Measurements from ENCODE around the gene SRC. TPM values are rescaled to one million over a fixed set of nuclear protein-coding genes. Genes with fewer than 3 reads are reported as not detected.

The SRC gene
- total RNA-seq, 5 donors from 2014 or later (not counting 1 experiment from before 2014, with no cell fraction given), result 1.4 to 4.5 (median 2.0) TPM

- ChIA-PET POLR2A (no interaction called here), CTCF (no interaction called here)
- no peaks in the 10 kb centered on the region for H3K9me3 Mint-ChIP-seq
- Histone ChIP-seq H3K27me3 (replicated peaks in 1 of 2; ENCODE audit: control insufficient read depth in 2 of 2, extremely low read depth in 1 of 2, insufficient read depth in 2 of 2, low read length in 1 of 2) (no peaks in the 10 kb centered on the region), H3K27ac (ENCODE audit: low read length) (no peak overlapping the region), H3K4me3 (ENCODE audit: control insufficient read depth in 1 of 2, extremely low read depth in 1 of 2, low read length in 1 of 2) (no peak overlapping the region), H3K9me3 (no peaks in the 10 kb centered on the region), H3K4me1 (ENCODE audit: control insufficient read depth in 1 of 2, extremely low read depth in 1 of 2, insufficient read depth in 2 of 2, low read length in 2 of 2) (no peaks in the 10 kb centered on the region), H3K36me3 (ENCODE audit: control insufficient read depth in 2 of 2, extremely low read depth in 1 of 2, insufficient read depth in 1 of 2, low read length in 1 of 2) (no peaks in the 10 kb centered on the region)
- DNase-seq (peak in 1 of 35 experiments; percentile 19), ATAC-seq (replicated peaks in 1 of 4) (no peak)
- no peak overlapping the region for H3K27ac Mint-ChIP-seq
- H3K27me3 Mint-ChIP-seq, result no peaks in the 10 kb centered on the region
- 94% methylated on average over 3 of the region's 10 CpGs for WGBS (ENCODE audit: insufficient coverage)
- H3K36me3 Mint-ChIP-seq, result peaks cover 5% of the 10 kb centered on the region
- H3K4me3 Mint-ChIP-seq, result no peak overlapping the region
- no peaks in the 10 kb centered on the region for H3K4me1 Mint-ChIP-seq
Measured at GRCh38 chr20:37362231-37362792, 16.4 kb downstream of the SRC start.

- H3K4me1 ChIP-seq (ENCODE audit: control insufficient read depth in 1 of 2, extremely low read depth in 1 of 2, insufficient read depth in 2 of 2, low read length in 2 of 2), result no peaks in the 10 kb centered on the region
- WGBS (ENCODE audit: insufficient coverage), result 92% methylated on average over 7 of the region's 9 CpGs
- DNase-seq (no peak), ATAC-seq (replicated peaks in 1 of 4) (no peak)
- H3K9me3 Mint-ChIP-seq, result no peaks in the 10 kb centered on the region
- ChIA-PET CTCF (no interaction called here), POLR2A (no interaction called here)
- no peak overlapping the region for H3K4me3 ChIP-seq (ENCODE audit: control insufficient read depth in 1 of 2, extremely low read depth in 1 of 2, low read length in 1 of 2)
- H3K36me3 Mint-ChIP-seq, result peaks cover 5% of the 10 kb centered on the region
- H3K27ac Mint-ChIP-seq, result no peak overlapping the region
- no peaks in the 10 kb centered on the region for H3K27me3 Mint-ChIP-seq
- no peak overlapping the region for H3K4me3 Mint-ChIP-seq
- no peak overlapping the region for H3K27ac ChIP-seq (ENCODE audit: low read length)
- no peaks in the 10 kb centered on the region for H3K9me3 ChIP-seq
- H3K4me1 Mint-ChIP-seq, result no peaks in the 10 kb centered on the region
- H3K36me3 ChIP-seq (ENCODE audit: control insufficient read depth in 2 of 2, extremely low read depth in 1 of 2, insufficient read depth in 1 of 2, low read length in 1 of 2), result no peaks in the 10 kb centered on the region
- H3K27me3 ChIP-seq (replicated peaks in 1 of 2; ENCODE audit: control insufficient read depth in 2 of 2, extremely low read depth in 1 of 2, insufficient read depth in 2 of 2, low read length in 1 of 2), result no peaks in the 10 kb centered on the region
Measured at GRCh38 chr20:37362821-37363220, 16.9 kb downstream of the SRC start.

- Mint-ChIP-seq H3K27me3 (no peaks in the 10 kb centered on the region), H3K9me3 (no peaks in the 10 kb centered on the region), H3K4me1 (no peaks in the 10 kb centered on the region), H3K36me3 (peaks cover 5% of the 10 kb centered on the region), H3K4me3 (no peak overlapping the region), H3K27ac (no peak overlapping the region)
- CTCF ChIA-PET, result no interaction called here
- H3K4me1 ChIP-seq (ENCODE audit: control insufficient read depth in 1 of 2, extremely low read depth in 1 of 2, insufficient read depth in 2 of 2, low read length in 2 of 2), result no peaks in the 10 kb centered on the region
- H3K9me3 ChIP-seq, result no peaks in the 10 kb centered on the region
- POLR2A ChIA-PET, result no interaction called here
- H3K4me3 ChIP-seq (ENCODE audit: control insufficient read depth in 1 of 2, extremely low read depth in 1 of 2, low read length in 1 of 2), result no peak overlapping the region
- 88% methylated on average over 19 of the region's 24 CpGs for WGBS (ENCODE audit: insufficient coverage)
- no peaks in the 10 kb centered on the region for H3K27me3 ChIP-seq (replicated peaks in 1 of 2; ENCODE audit: control insufficient read depth in 2 of 2, extremely low read depth in 1 of 2, insufficient read depth in 2 of 2, low read length in 1 of 2)
- no peak overlapping the region for H3K27ac ChIP-seq (ENCODE audit: low read length)
- no peak for DNase-seq
- H3K36me3 ChIP-seq (ENCODE audit: control insufficient read depth in 2 of 2, extremely low read depth in 1 of 2, insufficient read depth in 1 of 2, low read length in 1 of 2), result no peaks in the 10 kb centered on the region
- no peak for ATAC-seq (replicated peaks in 1 of 4)
Measured at GRCh38 chr20:37363221-37364012, 17.5 kb downstream of the SRC start.

- no peaks in the 10 kb centered on the region for H3K9me3 Mint-ChIP-seq
- no peak overlapping the region for H3K4me3 Mint-ChIP-seq
- Histone ChIP-seq H3K4me1 (ENCODE audit: control insufficient read depth in 1 of 2, extremely low read depth in 1 of 2, insufficient read depth in 2 of 2, low read length in 2 of 2) (no peaks in the 10 kb centered on the region), H3K36me3 (ENCODE audit: control insufficient read depth in 2 of 2, extremely low read depth in 1 of 2, insufficient read depth in 1 of 2, low read length in 1 of 2) (no peaks in the 10 kb centered on the region), H3K27me3 (replicated peaks in 1 of 2; ENCODE audit: control insufficient read depth in 2 of 2, extremely low read depth in 1 of 2, insufficient read depth in 2 of 2, low read length in 1 of 2) (no peaks in the 10 kb centered on the region), H3K4me3 (ENCODE audit: control insufficient read depth in 1 of 2, extremely low read depth in 1 of 2, low read length in 1 of 2) (no peak overlapping the region), H3K27ac (ENCODE audit: low read length) (no peak overlapping the region), H3K9me3 (no peaks in the 10 kb centered on the region)
- H3K27me3 Mint-ChIP-seq, result no peaks in the 10 kb centered on the region
- no peak overlapping the region for H3K27ac Mint-ChIP-seq
- CTCF ChIA-PET, result no interaction called here
- DNase-seq (no peak), ATAC-seq (replicated peaks in 1 of 4) (no peak)
- H3K4me1 Mint-ChIP-seq, result no peaks in the 10 kb centered on the region
- WGBS (ENCODE audit: insufficient coverage), result 92% methylated on average over 16 of the region's 21 CpGs
- H3K36me3 Mint-ChIP-seq, result peaks cover 5% of the 10 kb centered on the region
- POLR2A ChIA-PET, result no interaction called here
Measured at GRCh38 chr20:37364013-37364926, 18.3 kb downstream of the SRC start.

- CTCF ChIA-PET, result no interaction called here
- H3K4me3 ChIP-seq (ENCODE audit: control insufficient read depth in 1 of 2, extremely low read depth in 1 of 2, low read length in 1 of 2), result no peak overlapping the region
- H3K36me3 ChIP-seq (ENCODE audit: control insufficient read depth in 2 of 2, extremely low read depth in 1 of 2, insufficient read depth in 1 of 2, low read length in 1 of 2), result no peaks in the 10 kb centered on the region
- 90% methylated on average over 2 of the region's 3 CpGs for WGBS (ENCODE audit: insufficient coverage)
- no peak overlapping the region for H3K27ac ChIP-seq (ENCODE audit: low read length)
- no peaks in the 10 kb centered on the region for H3K27me3 ChIP-seq (replicated peaks in 1 of 2; ENCODE audit: control insufficient read depth in 2 of 2, extremely low read depth in 1 of 2, insufficient read depth in 2 of 2, low read length in 1 of 2)
- no peaks in the 10 kb centered on the region for H3K9me3 ChIP-seq
- H3K36me3 Mint-ChIP-seq, result peaks cover 5% of the 10 kb centered on the region
- POLR2A ChIA-PET, result no interaction called here
- DNase-seq (no peak), ATAC-seq (replicated peaks in 1 of 4) (no peak)
- H3K4me1 ChIP-seq (ENCODE audit: control insufficient read depth in 1 of 2, extremely low read depth in 1 of 2, insufficient read depth in 2 of 2, low read length in 2 of 2), result no peaks in the 10 kb centered on the region
- H3K4me1 Mint-ChIP-seq, result no peaks in the 10 kb centered on the region
- H3K27ac Mint-ChIP-seq, result no peak overlapping the region
- no peak overlapping the region for H3K4me3 Mint-ChIP-seq
- no peaks in the 10 kb centered on the region for H3K27me3 Mint-ChIP-seq
- H3K9me3 Mint-ChIP-seq, result no peaks in the 10 kb centered on the region
Measured at GRCh38 chr20:37364927-37365272, 19.0 kb downstream of the SRC start.

GRCh38 chr20:37365760-37366638 lies 20.1 kb downstream of the SRC start:
- no peak for ATAC-seq (replicated peaks in 1 of 4)
- no peak overlapping the region for H3K27ac ChIP-seq (ENCODE audit: low read length)
- H3K9me3 ChIP-seq, result no peaks in the 10 kb centered on the region
- no peaks in the 10 kb centered on the region for H3K4me1 ChIP-seq (ENCODE audit: control insufficient read depth in 1 of 2, extremely low read depth in 1 of 2, insufficient read depth in 2 of 2, low read length in 2 of 2)
- CTCF ChIA-PET, result interaction anchor here in 1 of 2 donors (0.7 kb wide), 1 partner anchor 198 kb away, joined by 3 read pairs; no protein-coding TSS in a partner anchor
- Mint-ChIP-seq H3K4me1 (no peaks in the 10 kb centered on the region), H3K4me3 (no peak overlapping the region), H3K27me3 (no peaks in the 10 kb centered on the region), H3K36me3 (peaks cover 5% of the 10 kb centered on the region), H3K9me3 (no peaks in the 10 kb centered on the region), H3K27ac (peak overlapping the region in 1 of 2 donors; percentile 70)
- POLR2A ChIA-PET, result no interaction called here
- H3K36me3 ChIP-seq (ENCODE audit: control insufficient read depth in 2 of 2, extremely low read depth in 1 of 2, insufficient read depth in 1 of 2, low read length in 1 of 2), result no peaks in the 10 kb centered on the region
- DNase-seq, result no peak
- H3K27me3 ChIP-seq (replicated peaks in 1 of 2; ENCODE audit: control insufficient read depth in 2 of 2, extremely low read depth in 1 of 2, insufficient read depth in 2 of 2, low read length in 1 of 2), result no peaks in the 10 kb centered on the region
- no peak overlapping the region for H3K4me3 ChIP-seq (ENCODE audit: control insufficient read depth in 1 of 2, extremely low read depth in 1 of 2, low read length in 1 of 2)
- WGBS (ENCODE audit: insufficient coverage), result 88% methylated on average over 1 of the region's 6 CpGs
